Fibroblast of skin of right biceps (primary cell): Measurements from ENCODE around the gene ZNF426.

Experiments used
- DNase-seq: peaks from one replicate; pipeline ENCODE4 v3.0.0-alpha.2; 2013

The ZNF426 gene

DNA sequence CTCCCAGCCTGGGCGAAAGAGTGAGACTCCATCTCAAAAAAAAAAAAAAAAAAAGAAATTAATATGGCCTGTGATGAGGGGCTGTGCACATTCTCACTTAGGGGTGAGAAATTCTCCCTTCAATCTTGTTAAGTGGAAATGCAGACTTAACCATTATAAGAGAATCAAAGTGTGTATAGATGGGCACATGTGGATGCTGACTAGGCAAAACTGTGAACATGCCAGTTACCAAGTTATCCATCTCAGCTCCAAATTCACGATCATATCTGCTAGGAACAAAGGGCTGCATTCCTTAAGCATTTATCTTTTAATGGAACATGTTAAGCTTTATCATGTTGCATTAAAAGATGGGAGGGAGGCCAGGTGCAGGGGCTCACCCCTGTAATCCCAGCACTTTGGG is 44.3 kb downstream of the ZNF426 start:
- DNase-seq, result no peak

- no peak for DNase-seq
These were observed 51.4 kb downstream of the ZNF426 start for GRCh38 chr19:9487016-9487415.

GRCh38 chr19:9485140-9485539 is 53.3 kb downstream of the ZNF426 start:
- DNase-seq, result no peak

DNA sequence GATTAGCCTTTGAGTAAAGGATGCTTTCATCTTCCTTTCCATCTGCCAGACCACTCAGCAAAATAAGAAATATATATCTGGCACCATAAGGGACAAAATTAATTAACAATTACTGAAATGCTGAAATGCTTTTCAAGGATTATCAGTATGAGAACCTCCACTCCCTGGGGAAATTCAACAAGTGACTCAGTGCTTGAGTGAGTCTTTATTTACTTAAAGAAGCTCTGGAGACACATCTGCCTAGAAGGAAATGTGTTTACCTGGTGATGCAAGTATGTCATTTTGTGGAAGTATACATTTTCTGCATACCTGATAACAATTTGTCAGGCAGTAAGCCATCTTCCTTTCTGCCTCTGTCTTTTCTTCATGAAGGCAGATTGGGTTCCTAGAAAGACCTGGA is 63.5 kb downstream of the ZNF426 start:
- DNase-seq, result no peak
